HG03342 (cell line): ENCODE data around the gene TTLL3.
"Not testable (repeated sequence)": the region's sequence is repeated elsewhere in the genome, so short reads cannot be mapped to it uniquely, and the experiment has no call there.

Experiments used
- ATAC-seq: cut with Tn5 transposase; IDR thresholded peaks from one replicate; pipeline ENCODE4 v1.9.1; 2021; ENCODE audit warnings: mild to moderate bottlenecking, moderate library complexity; ENCODE audit not compliant: unreplicated experiment

TTLL3 gene

DNA sequence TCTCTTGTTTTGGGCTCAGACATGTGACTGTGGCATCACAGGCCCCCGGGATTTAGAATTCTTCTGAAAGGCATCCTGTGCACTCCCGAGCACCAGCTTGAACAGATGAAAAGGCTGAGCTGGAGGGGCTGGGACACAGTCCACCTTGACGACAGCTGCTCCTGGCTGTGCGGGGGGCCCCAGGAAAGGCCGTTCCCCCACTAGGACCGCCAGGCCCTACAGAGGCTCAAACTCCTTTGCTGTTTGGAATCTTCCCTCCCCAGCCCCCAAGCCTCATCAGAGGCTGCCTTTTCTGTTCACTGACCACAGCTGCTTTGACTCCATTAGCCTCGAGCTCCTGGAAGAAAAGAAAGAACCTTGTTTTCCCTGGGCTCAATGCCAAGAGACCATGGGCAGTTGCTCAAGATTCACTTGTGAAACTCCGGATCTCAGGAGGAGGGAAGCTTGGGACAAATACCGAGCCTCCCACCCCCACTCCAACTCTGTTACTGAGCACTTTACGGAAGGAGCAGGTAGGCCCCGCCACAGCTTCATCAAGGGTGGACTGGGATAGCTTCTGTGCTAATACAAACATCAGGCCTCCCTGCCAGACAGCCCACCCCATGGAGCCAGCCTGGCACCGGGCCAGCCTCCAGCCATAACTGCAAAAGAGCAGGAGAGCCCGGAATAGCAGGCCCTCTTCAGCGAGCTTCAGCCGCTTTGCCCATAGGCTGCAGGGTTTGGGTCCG is 54.3 kb downstream of the TTLL3 start:
- no peak for ATAC-seq

DNA sequence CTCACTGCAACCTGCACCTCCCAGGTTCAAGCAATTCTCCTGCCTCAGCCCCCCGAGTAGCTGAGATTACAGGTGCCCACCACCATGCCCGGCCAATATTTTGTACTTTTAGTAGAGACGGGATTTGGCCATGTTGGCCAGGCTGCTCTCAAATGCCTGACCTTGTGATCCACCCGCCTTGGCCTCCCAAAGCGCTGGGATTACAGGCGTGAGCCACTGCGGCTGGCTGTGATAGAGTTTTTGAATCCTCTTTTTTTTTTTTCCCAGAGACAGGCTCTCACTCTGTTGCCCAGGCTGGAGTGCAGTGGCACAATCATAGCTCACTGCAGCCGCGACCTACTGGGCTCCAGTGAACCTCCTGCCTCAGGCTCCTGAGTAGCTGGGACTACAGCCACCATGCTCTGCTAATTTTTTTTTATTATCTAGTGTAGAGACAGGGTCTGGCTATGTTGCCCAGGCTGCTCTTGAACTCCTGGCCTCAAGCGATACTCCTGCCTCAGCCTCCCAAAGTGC is 55.1 kb downstream of the TTLL3 start:
- ATAC-seq = not testable (repeated sequence)

DNA sequence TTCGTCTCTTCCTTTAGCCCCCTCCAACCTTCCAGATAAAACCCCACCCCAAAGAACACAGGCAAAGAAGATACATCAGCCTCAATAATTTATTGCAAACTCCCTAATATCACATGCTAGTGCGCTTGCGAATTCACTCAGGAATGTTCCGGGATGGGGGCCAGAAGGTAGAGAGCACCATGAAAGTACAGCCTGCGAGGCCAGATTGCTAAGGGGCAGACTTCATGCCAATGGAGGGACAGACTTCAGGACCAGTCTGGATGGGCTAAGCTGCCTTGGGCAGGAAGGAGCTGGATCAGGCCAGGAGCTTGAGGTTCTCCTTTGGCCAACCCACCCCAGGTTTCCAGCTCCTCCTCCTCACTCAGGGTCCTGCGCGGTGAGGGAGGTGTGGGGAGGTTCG is 56.6 kb downstream of the TTLL3 start:
- no peak for ATAC-seq

DNA sequence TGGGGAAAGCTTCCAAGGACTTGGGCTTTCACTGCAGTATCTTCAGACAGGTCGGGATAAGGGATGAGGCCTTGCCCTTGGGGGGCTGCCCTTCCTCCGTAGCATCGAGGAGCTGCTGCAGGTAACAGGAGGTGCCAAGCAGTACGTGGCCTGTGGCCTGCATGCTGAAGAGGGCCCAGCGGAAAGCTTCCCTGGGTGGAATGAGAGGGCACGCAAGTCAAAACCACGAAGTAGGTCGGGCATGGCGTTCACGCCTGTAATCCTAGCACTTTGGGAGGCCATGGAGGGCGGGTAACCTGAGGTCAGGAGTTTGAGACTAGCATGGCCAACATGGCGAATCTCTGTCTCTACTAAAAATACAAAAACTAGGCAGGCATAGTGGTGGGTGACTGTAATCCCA is 57.0 kb downstream of the TTLL3 start:
- no peak for ATAC-seq

DNA sequence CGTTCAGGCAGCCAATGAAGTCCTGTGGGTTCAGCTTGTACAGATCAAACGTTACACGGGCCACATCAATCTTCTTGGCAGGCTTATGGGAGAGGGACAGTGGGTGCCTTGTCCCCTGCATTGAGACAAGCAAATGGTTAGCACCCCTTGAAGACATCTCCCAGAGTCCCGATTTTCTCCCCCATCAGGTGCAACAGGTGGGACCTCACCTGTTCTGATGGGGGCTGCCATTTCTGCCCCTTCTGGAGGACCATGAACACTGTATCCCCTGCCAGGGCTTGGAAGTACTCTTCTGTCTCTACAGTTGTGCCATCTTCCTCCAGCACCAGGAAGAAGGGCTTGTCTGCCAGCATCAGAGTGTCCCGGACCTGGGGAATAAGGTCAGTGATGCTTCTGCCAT is 59.9 kb downstream of the TTLL3 start:
- no peak for ATAC-seq

DNA sequence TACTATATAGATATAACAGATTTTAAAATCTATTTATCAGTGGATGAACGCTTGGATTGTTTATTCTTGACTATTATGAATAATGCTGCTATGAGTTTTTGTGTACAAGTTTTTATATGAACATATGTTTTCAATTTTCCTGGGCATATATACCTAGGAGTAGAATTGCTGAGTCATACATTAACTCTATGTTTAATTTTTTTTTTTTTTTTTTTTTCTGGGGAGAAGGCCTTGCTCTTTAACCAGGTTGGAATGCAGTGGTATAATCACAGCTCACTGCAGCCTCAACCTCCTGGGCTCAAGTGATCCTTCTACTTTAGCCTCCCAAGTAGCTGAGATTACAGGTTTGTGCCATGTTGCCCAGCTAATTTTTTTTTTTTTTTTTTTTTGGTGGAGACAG is 60.9 kb downstream of the TTLL3 start:
- no peak for ATAC-seq

DNA sequence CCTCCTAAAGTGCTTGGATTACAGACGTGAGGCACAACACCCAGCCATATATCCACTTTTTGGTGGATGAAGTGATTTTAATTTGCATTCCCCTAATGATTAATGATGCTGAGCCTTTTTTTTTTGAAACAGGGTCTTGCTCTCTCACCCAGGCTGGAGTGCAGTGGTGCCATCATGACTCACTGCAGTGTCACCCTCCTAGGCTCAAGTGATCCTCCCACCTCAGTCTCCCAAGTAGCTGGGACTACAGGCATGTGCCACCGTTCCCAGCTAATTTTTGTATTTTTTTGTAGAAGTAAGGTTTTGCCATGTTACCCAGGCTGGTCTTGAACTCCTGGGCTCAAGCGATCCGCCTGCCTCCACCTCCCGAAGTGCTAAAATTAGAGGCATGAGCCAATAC is 62.0 kb downstream of the TTLL3 start:
- not testable (repeated sequence) for ATAC-seq

DNA sequence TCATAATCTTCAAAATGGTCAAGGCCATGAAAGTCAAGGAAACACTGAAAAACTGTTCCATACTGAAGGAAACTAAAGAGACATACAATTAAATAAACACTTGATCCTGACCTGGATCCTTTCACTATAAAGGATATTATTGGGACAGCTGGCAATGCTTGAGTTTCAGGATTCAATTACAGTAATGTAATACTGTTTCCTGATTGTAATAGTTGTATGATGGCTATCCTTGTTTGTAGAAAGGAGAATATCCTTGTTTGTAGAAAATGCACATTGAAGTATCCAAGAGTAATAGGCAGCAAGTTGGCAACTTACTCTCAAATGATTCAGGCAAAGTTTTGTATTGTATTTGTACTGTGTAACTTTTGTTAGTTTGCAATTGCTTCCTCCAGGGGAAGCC is 65.4 kb downstream of the TTLL3 start:
- no peak for ATAC-seq

DNA sequence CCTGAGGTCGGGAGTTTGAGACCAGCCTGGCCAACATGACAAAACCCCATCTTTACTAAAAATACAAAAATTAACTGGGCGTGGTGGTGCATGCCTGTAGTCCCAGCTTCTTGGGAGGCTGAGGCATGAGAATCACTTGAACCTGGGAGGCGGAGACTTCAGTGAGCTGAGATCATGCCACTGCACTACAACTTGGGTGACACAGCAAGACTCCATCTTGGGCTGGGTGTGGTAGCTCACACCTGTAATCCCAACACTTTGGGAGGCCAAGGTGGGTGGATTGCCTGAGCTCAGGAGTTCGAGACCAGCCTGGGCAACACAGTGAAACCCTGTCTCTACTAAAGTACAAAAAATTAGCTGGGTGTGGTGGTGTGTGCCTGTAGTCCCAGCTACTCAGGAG is 66.2 kb downstream of the TTLL3 start:
- ATAC-seq = not testable (repeated sequence)

DNA sequence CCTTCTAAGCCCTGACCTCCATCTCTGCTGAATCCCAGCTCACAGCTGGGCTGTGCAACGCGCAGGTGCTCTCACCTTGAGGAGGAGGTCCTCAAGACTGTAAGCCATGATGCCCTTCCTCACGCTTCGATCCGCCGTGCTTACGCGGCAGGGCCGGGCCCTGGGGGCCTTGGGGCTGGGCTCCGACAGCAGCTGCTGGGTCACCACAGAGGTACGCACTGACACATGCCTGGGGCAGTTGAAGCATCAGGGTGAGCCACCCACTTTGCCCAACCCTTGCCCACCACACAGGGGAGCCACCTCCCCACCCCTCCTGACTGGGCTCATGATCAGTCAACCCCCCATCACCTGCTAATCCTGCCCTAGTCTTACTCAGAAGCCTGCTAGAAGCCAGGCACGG is 66.9 kb downstream of the TTLL3 start:
- no peak for ATAC-seq

DNA sequence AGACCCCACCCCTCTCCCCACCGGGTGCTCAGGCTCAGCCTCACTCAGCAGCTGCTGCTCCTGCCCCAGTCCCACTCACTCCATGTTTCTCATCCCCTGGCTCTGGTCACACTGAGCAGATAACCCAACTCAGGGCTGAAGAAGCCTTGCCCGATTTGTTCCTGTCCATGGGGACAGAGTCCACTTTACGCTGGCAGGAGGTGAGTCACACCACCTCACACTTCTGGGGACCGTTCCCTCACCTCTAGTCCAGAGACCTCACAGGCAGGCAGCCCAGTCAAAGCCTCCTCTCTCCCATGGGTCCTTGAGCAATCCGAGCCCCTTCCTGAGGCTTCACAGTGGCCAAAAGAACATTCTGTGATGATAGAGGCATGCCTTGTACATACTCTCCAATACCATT is 68.6 kb downstream of the TTLL3 start:
- ATAC-seq = no peak

DNA sequence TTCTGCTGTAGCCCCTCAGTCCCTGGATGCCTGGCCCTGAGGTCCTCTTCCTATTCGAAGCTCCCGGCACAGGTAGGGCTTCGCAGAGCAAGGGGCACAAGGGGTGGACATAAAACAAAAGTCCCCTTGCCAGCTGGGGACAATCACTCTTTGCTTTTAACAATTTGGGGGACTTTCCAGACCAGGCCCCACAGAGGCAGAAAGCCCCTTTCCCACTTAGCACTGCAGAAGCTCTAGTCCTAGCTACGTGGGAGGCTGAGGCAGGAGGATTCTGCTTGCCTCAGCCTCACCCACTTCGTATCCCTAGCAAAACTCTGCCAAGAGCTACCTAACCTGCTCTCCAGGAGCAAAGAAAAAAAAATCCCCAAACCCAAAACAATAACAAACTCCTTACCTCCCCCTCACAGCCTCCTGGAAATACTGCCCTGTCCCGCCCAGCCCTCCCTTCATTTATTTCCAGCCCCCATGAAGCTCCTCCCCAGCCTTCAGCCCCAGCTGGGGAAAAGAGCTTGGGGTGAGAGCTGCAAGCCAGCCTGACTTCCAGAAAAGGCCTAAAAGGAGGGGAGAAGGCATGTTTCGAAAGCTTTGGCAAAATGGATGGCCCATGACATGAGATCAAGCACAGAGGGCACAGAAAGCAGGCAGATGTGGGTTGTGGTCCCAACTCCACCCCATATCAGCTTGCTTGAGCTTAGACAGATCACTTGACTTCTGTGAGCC is 69.9 kb downstream of the TTLL3 start, which contains the start of gene CIDEC:
Gene CIDEC (minus strand): TSS at position 424 of the 720 bp plus-strand sequence. CDS start 1,767 bp downstream, outside the sequence.
- ATAC-seq = no peak

DNA sequence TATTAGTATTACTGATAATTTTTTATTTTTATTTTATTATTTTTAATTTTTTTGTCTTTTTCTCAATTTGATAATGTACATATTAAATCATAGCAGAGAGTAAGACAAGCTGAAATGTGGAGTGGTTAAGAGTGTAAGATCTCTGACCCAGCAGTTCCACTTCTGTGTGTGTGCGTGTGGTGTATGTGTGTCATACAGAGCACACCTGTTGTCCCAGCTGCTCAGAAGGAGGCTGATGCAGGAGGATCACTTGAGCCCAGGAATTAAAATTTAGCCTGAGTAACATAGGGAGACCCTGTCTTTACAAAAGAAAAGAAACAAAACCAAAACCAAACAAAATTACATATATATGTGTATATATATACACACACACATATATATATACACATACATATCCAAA is 71.4 kb downstream of the TTLL3 start:
- ATAC-seq = no peak

DNA sequence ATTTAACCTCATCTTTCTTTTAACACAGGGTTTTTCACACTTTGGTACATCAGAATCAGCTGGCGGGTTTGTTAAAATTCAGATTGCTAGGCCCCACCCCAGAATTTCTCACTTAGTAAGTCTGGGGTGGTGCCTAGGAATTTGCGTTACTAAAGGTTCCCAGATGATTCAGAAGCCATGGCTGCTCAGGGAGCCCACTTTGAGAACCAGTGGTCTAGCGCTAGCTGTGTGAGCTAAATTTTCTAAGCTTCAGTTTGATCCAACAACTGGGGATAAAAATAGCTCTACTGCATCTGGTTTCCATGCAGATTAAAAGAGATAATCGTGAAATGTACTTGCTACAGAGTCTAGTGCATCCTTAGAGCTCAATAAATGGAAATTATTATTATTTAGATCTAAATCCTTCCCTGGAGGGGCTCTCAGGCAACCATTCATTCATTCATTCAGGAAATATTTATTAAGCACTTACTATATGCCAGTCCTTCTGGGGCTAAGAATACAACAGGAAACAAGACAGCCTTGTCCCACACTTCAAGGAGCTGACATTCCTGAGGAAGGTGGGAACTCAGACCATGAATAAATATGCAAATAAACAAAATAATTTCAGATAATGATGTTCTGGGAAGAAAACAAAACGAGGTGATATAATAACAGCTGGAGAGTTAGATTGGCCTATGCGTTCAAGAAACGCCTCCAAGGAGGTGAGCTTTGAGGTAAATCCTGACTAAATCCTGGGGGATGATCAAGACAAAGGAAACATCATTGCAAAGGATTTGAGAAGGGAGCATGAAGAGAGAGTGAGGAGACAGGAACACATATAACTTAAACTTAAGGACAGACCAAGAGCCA is 73.9 kb downstream of the TTLL3 start:
- ATAC-seq = no peak

DNA sequence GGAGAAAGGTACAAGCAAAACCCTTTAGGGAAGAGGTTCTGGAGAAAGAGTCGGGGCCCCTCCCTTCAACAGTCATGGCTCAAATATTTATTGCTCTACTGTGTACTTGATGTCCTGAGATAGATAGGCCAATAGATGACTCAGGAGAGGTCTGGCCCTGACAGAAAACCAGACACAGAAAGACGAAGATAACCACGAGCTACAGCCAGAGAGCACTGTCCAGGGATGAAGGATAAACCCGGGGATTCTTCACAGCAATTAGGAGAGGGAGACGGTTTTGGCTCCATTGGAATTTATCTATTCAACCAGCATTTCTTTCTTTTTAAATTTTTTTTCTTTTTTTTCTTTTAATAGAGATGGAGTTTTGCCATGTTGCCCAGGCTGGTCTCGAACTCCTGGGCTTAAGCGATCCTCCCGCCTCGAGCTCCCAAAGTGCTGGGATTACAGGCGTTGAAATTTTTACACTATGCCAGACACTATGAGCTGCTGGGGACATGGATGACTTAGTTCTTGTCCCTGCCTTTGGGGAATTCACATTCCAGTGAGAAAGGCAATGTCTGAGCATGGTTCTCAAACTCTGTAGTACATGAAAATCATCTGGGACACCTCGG is 74.6 kb downstream of the TTLL3 start:
- no peak for ATAC-seq
